BE2C (cell line): Measurements from ENCODE around the gene ITPRID1.

Experiments
- DNase-seq: peaks from one replicate; pipeline ENCODE4 v3.0.0-alpha.2; 2020
- H3K27me3 ChIP-seq: fragments of 250-450 bp; sonication (Bioruptor Pico); 2 replicates; pipeline ENCODE4 v1.5.1; 2020; ENCODE audit warnings: mild to moderate bottlenecking
- H3K36me3 ChIP-seq: fragments of 250-450 bp; sonication (Bioruptor Pico); 2 replicates; pipeline ENCODE4 v1.5.1; 2020; ENCODE audit warnings: mild to moderate bottlenecking
- H3K4me1 ChIP-seq: fragments of 250-450 bp; sonication (Bioruptor Pico); 2 replicates; pipeline ENCODE4 v1.5.1; 2020
- H3K4me3 ChIP-seq: 2 replicates; pipeline ENCODE4 v1.5.1; 2011; ENCODE audit warnings: low read depth, low read length
- H3K9me3 ChIP-seq: fragments of 250-450 bp; sonication (Bioruptor Pico); 2 replicates; pipeline ENCODE4 v1.5.1; 2020
- CTCF ChIP-seq: IDR thresholded peaks from 2 replicates; pipeline ENCODE4 v1.5.1; 2012; ENCODE audit warnings: mild to moderate bottlenecking, low read depth, low read length

Gene ITPRID1

GRCh38 chr7:31488562-31489203 is 25.2 kb upstream of the ITPRID1 start:
- H3K4me1 ChIP-seq = no peaks in the 10 kb centered on the region
- no peaks in the 10 kb centered on the region for H3K36me3 ChIP-seq
- no peaks in the 10 kb centered on the region for H3K27me3 ChIP-seq
- peak; percentile 67 for DNase-seq
- no peak overlapping the region for H3K4me3 ChIP-seq
- no peaks in the 10 kb centered on the region for H3K9me3 ChIP-seq
- peak; percentile 82 for TF ChIP-seq CTCF

- Histone ChIP-seq H3K4me3 (no peak overlapping the region), H3K4me1 (no peaks in the 10 kb centered on the region), H3K27me3 (no peaks in the 10 kb centered on the region), H3K36me3 (no peaks in the 10 kb centered on the region), H3K9me3 (no peaks in the 10 kb centered on the region)
- no peak for TF ChIP-seq CTCF
- no peak for DNase-seq
Observed at GRCh38 chr7:31490796-31491314, 23.0 kb upstream of the ITPRID1 start.

- Histone ChIP-seq H3K9me3 (no peaks in the 10 kb centered on the region), H3K27me3 (no peaks in the 10 kb centered on the region), H3K4me3 (no peak overlapping the region), H3K36me3 (no peaks in the 10 kb centered on the region), H3K4me1 (no peaks in the 10 kb centered on the region)
- no peak for DNase-seq
- no peak for TF ChIP-seq CTCF
Observed at GRCh38 chr7:31492086-31492485, 21.8 kb upstream of the ITPRID1 start.

- Histone ChIP-seq H3K27me3 (no peaks in the 10 kb centered on the region), H3K4me3 (no peak overlapping the region), H3K36me3 (no peaks in the 10 kb centered on the region), H3K4me1 (no peaks in the 10 kb centered on the region), H3K9me3 (no peaks in the 10 kb centered on the region)
- TF ChIP-seq CTCF = no peak
- DNase-seq = no peak
Observed at GRCh38 chr7:31493714-31494181, 20.1 kb upstream of the ITPRID1 start.

- no peak for DNase-seq
- Histone ChIP-seq H3K4me1 (no peaks in the 10 kb centered on the region), H3K27me3 (no peaks in the 10 kb centered on the region), H3K36me3 (no peaks in the 10 kb centered on the region), H3K4me3 (no peak overlapping the region), H3K9me3 (no peaks in the 10 kb centered on the region)
- no peak for TF ChIP-seq CTCF
Observed at GRCh38 chr7:31494421-31494820, 19.5 kb upstream of the ITPRID1 start.

- Histone ChIP-seq H3K4me3 (no peak overlapping the region), H3K36me3 (no peaks in the 10 kb centered on the region), H3K9me3 (no peaks in the 10 kb centered on the region), H3K4me1 (no peaks in the 10 kb centered on the region), H3K27me3 (no peaks in the 10 kb centered on the region)
- no peak for TF ChIP-seq CTCF
- DNase-seq = no peak
Observed at GRCh38 chr7:31495653-31496052, 18.2 kb upstream of the ITPRID1 start.
